HG03103 (cell line): Measurements from ENCODE around the gene ARMC8.

Source experiments
- ATAC-seq: cut with Tn5 transposase; IDR thresholded peaks from one replicate; pipeline ENCODE4 v1.9.1; 2021; ENCODE audit warnings: low read depth; ENCODE audit not compliant: unreplicated experiment

The ARMC8 gene

GRCh38 chr3:138241676-138242075 is 54.6 kb downstream of the ARMC8 start:
- ATAC-seq: no peak

DNA sequence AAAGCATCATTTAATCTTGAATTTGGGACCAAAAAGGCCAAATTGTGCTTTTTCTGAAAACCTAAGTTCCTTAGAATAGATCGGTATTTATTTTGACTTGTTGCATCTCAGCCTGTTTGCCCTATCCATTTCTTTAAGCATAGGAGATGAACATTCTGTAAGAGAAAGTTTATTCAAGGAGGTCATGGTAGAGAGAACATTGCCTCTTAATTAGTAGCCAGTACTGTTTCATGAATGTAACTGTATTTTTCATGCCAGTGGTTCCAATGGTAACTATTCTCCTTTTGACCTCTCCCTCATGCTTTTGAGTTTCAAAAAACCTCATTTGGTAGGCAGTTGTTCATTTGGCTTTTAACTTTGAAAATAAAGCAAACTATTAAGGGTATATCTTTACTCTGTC is 55.4 kb downstream of the ARMC8 start:
- ATAC-seq: no peak

DNA sequence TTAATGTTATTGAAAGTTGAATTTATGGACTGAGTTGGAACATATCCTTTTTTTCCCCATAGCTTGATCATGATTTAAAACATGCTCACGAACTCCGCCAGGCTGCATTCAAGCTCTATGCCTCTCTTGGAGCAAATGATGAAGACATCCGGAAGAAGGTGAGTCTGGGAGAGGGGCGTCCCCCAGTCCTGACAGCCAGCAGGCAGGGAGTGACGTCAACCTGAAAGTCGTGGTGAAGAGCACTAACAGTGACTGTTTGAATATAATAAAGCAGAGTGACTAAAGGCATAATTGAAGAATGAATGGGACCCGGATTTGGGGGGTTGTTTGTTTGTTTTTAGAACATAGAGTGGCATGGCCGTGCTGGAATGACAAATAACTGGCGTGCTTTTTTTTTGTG is 57.9 kb downstream of the ARMC8 start:
- no peak for ATAC-seq

DNA sequence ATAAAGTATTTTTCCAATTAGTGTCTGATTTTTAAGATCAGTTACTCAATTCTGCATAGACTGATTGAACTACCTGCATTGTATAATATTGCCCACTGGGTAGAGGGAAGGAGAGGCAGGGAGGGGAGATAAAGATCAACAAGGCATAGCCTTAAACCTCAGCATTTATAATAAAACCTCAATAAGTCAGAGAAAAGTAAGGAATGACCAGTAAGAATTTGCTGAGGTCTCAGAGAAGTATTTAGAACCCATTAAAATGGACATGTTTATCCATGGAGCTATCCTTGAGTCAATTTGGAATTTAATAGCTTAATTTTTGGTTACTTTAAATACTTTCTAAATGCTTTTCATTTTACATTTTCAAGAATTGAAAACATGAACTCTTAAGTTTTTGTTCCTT is 62.5 kb downstream of the ARMC8 start:
- ATAC-seq: no peak

- ATAC-seq: no peak
Observed at GRCh38 chr3:138253609-138254008, 66.5 kb downstream of the ARMC8 start.

DNA sequence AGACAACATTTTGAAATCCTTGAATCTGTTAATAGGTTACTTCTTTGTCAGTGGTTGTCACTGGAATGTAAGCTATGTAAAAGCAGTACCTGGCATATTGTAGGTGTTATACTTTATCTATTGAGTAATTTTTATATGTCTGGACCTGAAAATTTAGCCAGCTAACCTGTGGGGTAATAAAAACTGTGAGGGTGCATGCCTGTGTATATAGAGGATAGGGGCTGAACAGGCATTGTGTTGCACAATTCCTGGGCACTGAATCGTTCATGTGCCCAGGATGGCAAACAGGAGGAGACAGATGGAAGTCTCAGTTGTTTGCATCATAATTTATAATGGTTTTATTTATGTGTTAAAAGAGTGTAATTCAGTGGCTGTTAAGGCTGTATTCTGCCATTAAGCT is 67.1 kb downstream of the ARMC8 start:
- no peak for ATAC-seq

DNA sequence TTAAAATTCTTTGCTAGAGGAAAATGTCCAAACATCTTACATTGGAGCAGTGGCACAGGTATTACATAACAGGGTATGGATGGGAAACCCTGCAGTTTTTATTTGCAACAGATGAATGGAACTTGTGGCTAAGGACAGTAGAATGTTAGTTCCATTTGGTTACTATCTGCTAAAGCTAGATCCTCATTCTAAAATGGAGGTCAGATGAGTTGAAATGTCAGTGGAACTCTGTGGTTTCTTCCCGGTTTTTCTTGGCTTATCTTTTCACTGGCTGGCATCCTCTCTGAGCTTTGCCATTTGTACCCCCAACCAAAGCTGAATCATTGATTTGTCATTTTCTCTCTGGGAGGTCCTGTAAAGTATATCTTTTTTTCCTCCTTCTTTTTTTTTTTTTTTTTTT is 68.9 kb downstream of the ARMC8 start:
- no peak for ATAC-seq

GRCh38 chr3:138257986-138258385 is 70.9 kb downstream of the ARMC8 start:
- no peak for ATAC-seq

DNA sequence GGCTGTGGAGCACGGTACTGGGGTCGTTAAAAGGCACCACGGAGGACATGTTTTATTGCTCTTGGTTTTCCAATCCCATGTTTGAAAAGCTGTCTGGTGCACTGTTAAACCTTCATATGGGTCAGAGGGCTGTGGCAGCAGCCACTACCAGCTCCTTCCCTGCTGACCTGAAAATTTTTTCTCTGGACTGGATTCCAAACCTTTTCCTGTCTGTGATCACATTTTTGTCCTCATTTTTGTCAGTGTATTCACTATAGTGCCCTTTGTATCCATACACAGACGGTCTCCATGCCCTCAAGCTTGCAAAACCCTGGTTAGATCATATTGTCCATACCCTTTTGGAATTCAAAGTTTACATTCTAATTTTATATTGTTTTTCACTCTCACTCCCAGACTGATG is 72.0 kb downstream of the ARMC8 start:
- no peak for ATAC-seq

GRCh38 chr3:138260611-138261010 is 73.5 kb downstream of the ARMC8 start:
- ATAC-seq: no peak

DNA sequence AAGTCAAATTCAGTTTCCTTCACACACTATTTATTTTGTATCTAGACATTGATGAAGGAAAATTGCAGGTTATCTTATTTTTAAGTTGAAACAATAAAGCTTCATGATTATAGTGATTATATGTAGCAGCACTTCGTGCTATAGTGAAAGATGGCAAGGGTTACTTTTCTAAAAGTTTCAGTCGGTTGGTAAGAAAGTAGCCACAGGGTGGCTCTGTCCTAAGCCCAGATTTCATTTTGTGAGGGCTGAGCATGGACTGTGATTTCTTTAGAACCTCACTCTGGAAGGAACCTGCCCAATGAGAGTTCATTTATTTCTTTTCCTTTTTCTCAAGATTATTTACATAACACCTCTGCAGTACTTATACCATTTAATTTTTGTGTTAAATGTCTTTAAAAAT is 76.0 kb downstream of the ARMC8 start:
- no peak for ATAC-seq

- ATAC-seq: no peak
Observed at GRCh38 chr3:138265745-138266144, 78.6 kb downstream of the ARMC8 start.

DNA sequence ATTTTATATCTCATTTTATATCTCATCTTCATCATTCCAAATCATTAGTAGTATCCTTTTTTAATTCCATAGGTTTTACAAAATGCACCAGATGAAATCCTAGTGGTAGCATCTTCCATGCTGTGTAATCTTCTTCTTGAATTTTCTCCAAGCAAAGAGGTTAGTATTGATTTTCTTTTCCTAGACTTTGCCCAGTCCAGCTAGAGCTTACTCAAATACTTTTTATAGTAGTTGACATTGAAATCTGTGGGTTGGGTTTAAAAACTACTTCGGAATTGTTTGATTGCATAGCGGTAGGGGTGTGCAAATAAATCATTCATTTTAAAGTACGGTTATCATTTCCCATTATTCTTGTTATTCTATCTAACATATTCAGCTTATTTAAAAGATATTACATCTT is 80.0 kb downstream of the ARMC8 start:
- ATAC-seq: no peak

DNA sequence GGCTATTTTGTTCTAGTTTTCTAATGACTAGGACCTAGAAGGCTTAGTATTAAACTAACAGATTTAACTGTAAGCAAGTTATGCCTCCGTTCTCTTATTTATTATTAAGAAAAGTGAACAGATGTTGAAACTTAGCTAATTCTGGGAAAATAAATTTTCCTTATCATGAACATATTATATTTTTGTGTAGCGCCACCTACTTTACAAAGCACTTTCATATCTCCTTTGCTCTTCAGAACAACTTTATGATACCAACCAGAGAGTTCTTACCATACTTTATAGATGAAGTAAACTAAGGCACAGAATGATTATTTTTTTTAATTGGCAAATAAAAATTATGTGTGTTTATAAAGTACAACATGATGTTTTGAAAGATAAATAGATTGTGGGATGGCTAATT is 83.1 kb downstream of the ARMC8 start:
- no peak for ATAC-seq

DNA sequence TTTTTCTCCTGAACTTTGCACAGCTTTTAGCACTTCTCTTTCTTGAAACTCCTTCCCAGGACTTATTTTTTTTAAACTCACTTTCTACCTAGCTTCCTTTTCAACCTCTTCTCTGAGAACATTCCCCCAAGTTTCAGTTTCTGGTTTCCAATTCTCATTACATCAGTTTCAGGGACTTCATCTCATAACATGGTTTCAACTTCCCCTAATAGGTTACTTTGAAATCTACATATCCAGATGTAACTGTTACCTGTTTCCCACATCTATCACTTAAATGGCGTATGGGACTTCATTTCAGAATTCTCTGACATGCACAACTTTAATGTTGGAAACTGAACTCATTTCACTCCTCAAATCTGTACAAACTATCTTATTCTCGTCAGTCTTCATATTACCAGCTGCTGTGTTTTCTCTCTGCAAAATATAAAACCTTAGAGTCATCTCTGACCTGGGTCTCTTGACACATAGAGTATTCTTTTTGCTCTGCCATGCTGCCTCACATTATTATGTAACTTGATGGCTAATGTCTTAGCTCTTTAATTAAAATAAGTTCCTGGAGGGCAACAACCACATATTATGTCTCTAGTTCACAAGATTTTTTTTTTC is 84.2 kb downstream of the ARMC8 start:
- peak; percentile 58 for ATAC-seq

DNA sequence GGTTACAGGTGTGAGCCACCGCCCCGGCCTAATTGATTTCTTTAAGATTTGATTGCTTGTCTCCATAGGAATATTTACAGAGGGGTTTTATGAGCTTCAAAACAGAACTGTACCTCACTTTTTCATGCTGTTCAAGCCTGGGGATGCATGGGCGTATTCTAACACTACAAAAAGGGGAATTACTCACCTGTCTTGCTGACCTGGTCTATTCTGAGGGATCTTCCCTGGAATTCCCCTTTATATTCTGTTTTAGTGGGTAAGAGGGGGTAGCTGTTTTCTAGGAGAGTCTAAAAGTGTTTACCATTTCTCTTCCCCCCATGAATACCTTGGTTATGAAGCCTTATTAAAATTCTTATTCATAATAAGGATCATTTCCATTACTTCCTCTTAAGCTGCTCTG is 94.5 kb downstream of the ARMC8 start:
- ATAC-seq: no peak

DNA sequence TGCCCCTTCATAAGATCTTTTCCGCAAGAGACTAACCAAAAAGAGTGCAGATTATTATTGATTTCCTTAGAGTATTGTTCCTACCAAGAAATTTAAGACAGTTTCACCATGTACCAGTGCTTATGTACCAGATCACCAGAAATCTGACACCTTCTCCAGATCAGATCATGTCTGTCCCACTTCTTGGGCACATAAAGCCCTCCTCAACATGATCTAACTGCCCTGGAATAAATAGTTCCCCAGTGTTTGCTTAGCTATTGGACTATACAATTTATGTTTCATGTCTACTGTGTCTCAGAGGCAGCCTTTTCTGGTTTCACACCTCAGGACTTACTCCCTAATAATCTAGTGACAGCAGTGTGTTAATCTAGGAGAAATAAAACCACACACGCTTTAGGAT is 95.7 kb downstream of the ARMC8 start:
- ATAC-seq: no peak

- ATAC-seq: no peak
Observed at GRCh38 chr3:138284079-138284478, 97.0 kb downstream of the ARMC8 start.

DNA sequence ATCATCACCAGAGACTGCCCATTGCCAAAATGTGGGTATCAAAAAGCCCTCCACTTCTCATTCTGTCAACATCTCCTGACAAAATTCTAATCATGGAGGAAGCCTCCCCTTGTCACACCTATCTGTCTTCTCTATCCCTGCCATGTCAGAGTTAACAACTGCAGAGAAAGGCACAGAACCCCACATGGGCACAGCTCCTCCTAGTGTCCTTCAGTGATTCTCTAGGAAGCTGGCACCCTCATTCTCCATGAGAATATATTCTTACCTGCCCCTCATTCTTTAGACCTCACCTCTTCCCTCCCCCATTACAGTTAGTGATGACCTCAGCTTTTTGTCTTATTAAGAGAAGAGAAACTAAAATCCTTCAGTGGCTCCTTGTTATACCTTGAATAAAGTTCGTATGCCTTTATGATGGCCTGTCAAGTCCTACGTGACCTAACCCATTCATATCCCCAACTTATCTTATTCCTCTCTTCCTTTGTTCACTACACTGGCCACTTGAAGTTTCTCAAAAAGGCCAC is 97.9 kb downstream of the ARMC8 start:
- no peak for ATAC-seq

DNA sequence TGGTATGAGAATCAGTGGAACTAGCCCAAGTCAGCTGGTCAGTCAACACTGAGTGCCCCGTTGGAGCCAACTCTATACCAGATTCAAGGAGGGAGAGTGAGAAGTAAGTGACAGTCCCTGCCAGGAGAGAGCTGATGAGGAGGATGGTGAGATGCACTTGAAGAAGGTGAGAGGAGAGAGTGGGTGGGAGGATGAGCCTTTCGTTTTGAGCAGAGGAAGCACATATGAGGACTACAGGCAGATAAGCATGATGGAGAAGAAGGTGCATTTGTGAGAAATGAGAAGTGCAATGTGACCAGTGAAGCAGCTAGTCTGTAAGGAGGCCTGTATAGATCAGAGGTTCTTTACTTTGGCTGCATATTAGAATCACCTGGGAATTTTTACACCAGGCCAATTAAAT is 102.2 kb downstream of the ARMC8 start:
- no peak for ATAC-seq

DNA sequence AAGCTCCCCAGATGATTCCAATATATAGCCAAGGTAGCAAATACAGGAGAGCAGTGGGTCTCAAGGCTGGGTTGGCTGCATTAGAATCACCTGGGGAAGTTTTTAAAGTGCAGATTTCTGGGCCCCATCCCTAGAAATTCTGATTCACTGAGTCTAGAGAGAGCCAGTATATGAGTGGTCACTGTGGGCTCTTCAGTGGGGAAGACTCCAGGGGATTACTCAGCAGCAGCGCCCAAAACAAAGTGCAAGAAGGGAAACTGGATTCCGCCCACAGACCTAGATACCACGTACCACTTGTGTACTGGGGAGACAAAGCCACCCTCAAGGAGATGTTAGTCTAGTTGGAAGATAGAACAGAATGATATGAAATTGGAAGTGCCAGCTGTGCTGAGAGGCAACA is 102.6 kb downstream of the ARMC8 start:
- no peak for ATAC-seq

DNA sequence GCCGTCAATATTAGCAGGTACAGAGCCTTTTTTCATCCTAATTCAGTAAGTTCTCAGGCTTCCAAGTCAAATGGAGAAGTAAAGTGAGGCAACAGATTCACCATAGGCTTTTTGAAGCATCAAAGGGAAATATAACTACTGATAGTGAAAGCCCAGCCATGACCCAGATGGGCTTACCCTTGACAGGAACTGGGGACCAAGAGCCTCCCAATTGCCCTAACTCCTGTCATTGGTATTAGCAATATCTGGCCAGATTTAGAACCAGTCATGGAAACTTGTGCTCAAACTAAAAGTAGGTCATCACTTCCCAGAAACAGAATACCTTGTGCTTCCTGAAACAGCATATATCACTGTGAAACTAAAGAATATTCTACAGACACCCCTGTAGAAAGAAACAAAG is 109.5 kb downstream of the ARMC8 start:
- ATAC-seq: no peak

DNA sequence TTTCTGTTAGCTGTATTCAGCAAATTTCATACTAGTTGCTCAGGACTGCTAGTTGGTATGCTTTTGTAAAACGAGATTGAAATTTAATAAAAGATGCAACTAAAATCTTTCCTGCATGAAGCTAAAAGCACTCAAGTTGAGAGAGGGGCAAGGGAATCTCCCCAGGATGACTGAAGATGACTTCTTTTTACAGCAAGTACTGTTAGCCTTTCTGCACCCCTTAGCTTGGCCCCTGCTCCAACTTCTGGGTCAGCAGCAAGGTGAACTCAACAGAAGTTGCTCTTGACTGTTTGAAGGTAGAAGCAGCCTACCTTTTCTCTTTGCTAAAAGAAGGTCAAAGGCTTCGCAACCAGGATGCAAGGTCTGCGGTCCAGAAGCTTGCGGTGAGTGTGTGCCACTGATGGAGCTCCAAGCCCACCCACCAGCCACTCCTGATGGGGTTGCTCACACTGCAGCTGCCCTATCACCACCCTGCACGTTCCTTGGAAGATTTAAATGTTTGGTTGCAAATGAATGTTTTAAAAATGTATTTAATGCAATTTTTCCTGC is 110.0 kb downstream of the ARMC8 start:
- ATAC-seq: no peak
